ENCODE measurements around the gene PACS2. TPM values are rescaled to one million over a fixed set of nuclear protein-coding genes. Genes with fewer than 3 reads are reported as not detected.

The PACS2 gene
- polyA plus RNA-seq, 3 donors, result 3.1 to 87.0 (median 3.7) TPM

- peaks cover 72% of the 10 kb centered on the region for H4K20me1 ChIP-seq (ENCODE audit: insufficient read depth, low read length)
- H3K4me3 Mint-ChIP-seq, result no peak overlapping the region
- no peak for DNase-seq
- H3K27me3 ChIP-seq (ENCODE audit: control insufficient read depth in 2 of 2, insufficient read depth in 2 of 2, low read length in 2 of 2), result no peaks in the 10 kb centered on the region
- H3K79me2 ChIP-seq (ENCODE audit: insufficient read depth, low read length), result peaks cover 6% of the 10 kb centered on the region
- H3K9ac ChIP-seq (ENCODE audit: insufficient read depth, low read length, poor library complexity, severe bottlenecking), result no peak overlapping the region
- H3K4me3 ChIP-seq (replicated peaks in 1 of 3; ENCODE audit: low read depth in 2 of 3, low read length in 3 of 3), result no peak overlapping the region
- peaks cover 0 to 7% (median 0%) of the 10 kb centered on the region in 7 donors for H3K9me3 Mint-ChIP-seq
- H3K27me3 Mint-ChIP-seq (ENCODE audit: low read depth in 3 of 3), result peaks cover 3 to 10% (median 5%) of the 10 kb centered on the region in 3 donors
- no peak overlapping the region for H3K27ac ChIP-seq (ENCODE audit: low read depth in 1 of 2, low read length in 2 of 2)
- no peaks in the 10 kb centered on the region for H3K9me3 ChIP-seq (replicated peaks in 1 of 2; ENCODE audit: control insufficient read depth in 1 of 2, insufficient read depth in 1 of 2, low read length in 2 of 2)
- H3K36me3 ChIP-seq (replicated peaks in 1 of 2; ENCODE audit: control insufficient read depth in 1 of 2, insufficient read depth in 2 of 2, low read length in 2 of 2), result no peaks in the 10 kb centered on the region
- TF ChIP-seq CTCF (IDR thresholded peaks at IDR 0.05), result no peak
- H3K4me1 ChIP-seq (ENCODE audit: control insufficient read depth in 1 of 2, insufficient read depth in 2 of 2, low read length in 2 of 2), result peaks cover 7% of the 10 kb centered on the region in 2 donors
- intact Hi-C loops (cut with micrococcal nuclease), result no loop called here
- 97% methylated on average over 32 of the region's 33 CpGs for WGBS (ENCODE audit: insufficient coverage)
- H3K27ac Mint-ChIP-seq, result no peak overlapping the region
- peaks cover 10 to 11% of the 10 kb centered on the region in 2 donors for H3K36me3 Mint-ChIP-seq
- no peak overlapping the region for H3K4me2 ChIP-seq (replicated peaks; ENCODE audit: extremely low read depth, low read length, poor library complexity, severe bottlenecking)
- no peak overlapping the region for H2AFZ ChIP-seq (ENCODE audit: insufficient read depth, low read depth, low read length, poor library complexity, severe bottlenecking)
- peaks cover 28% of the 10 kb centered on the region for H3K4me1 Mint-ChIP-seq
Measured at GRCh38 chr14:105335735-105336476, 21.4 kb downstream of the PACS2 start.

- intact Hi-C loops (cut with micrococcal nuclease), result no loop called here
- peaks cover 73% of the 10 kb centered on the region for H4K20me1 ChIP-seq (ENCODE audit: insufficient read depth, low read length)
- WGBS (ENCODE audit: insufficient coverage), result 98% methylated on average over 18 of the region's 26 CpGs
- no peak overlapping the region for H2AFZ ChIP-seq (ENCODE audit: insufficient read depth, low read depth, low read length, poor library complexity, severe bottlenecking)
- no peaks in the 10 kb centered on the region for H3K9me3 ChIP-seq (replicated peaks in 1 of 2; ENCODE audit: control insufficient read depth in 1 of 2, insufficient read depth in 1 of 2, low read length in 2 of 2)
- Mint-ChIP-seq H3K27ac (no peak overlapping the region), H3K9me3 (peaks cover 0 to 7% (median 0%) of the 10 kb centered on the region in 7 donors), H3K36me3 (peaks cover 10 to 11% of the 10 kb centered on the region in 2 donors), H3K4me1 (peaks cover 29% of the 10 kb centered on the region), H3K4me3 (no peak overlapping the region), H3K27me3 (ENCODE audit: low read depth in 3 of 3) (peaks cover 3 to 12% (median 5%) of the 10 kb centered on the region in 3 donors)
- peaks cover 7% of the 10 kb centered on the region in 2 donors for H3K4me1 ChIP-seq (ENCODE audit: control insufficient read depth in 1 of 2, insufficient read depth in 2 of 2, low read length in 2 of 2)
- H3K9ac ChIP-seq (ENCODE audit: insufficient read depth, low read length, poor library complexity, severe bottlenecking), result no peak overlapping the region
- H3K4me2 ChIP-seq (replicated peaks; ENCODE audit: extremely low read depth, low read length, poor library complexity, severe bottlenecking), result no peak overlapping the region
- H3K36me3 ChIP-seq (replicated peaks in 1 of 2; ENCODE audit: control insufficient read depth in 1 of 2, insufficient read depth in 2 of 2, low read length in 2 of 2), result no peaks in the 10 kb centered on the region
- no peak for DNase-seq
- no peaks in the 10 kb centered on the region for H3K27me3 ChIP-seq (ENCODE audit: control insufficient read depth in 2 of 2, insufficient read depth in 2 of 2, low read length in 2 of 2)
- peaks cover 6% of the 10 kb centered on the region for H3K79me2 ChIP-seq (ENCODE audit: insufficient read depth, low read length)
- no peak for TF ChIP-seq CTCF (IDR thresholded peaks at IDR 0.05)
- no peak overlapping the region for H3K27ac ChIP-seq (ENCODE audit: low read depth in 1 of 2, low read length in 2 of 2)
- H3K4me3 ChIP-seq (replicated peaks in 1 of 3; ENCODE audit: low read depth in 2 of 3, low read length in 3 of 3), result no peak overlapping the region
Measured at GRCh38 chr14:105336477-105337287, 22.1 kb downstream of the PACS2 start.
